Lower leg skin (tissue), 4 donors: ENCODE measurements around the gene ESYT2. TPM values are rescaled to one million over a fixed set of nuclear protein-coding genes. Genes with fewer than 3 reads are reported as not detected.

ENCODE experiments used
- DNase-seq, 2 donors: peaks; one replicate each; pipeline ENCODE4 v3.0.0-alpha.2; 2019; ENCODE audit warnings: low spot score in 2 of 2
- H3K4me3 ChIP-seq: fragments of 200-600 bp; sonication (generic); 2 replicates; pipeline ENCODE4 v1.5.1; 2017; ENCODE audit warnings: mild to moderate bottlenecking, low read depth; ENCODE audit not compliant: poor library complexity, severe bottlenecking
- POLR2A ChIP-seq, 2 donors: fragments of 450-650 bp; IDR thresholded peaks; one replicate each; pipeline ENCODE4 v1.6.1; 2016 to 2017; ENCODE audit warnings: antibody characterized with exemption in 2 of 2, mild to moderate bottlenecking in 1 of 2, moderate library complexity in 1 of 2
- WGBS, 2 donors: methylation state at CpG; one replicate each; pipeline ENCODE4 v1.1.5; 2018; 5-methylcytosine and 5-hydroxymethylcytosine counted together
- intact Hi-C: fragments of 100-400 bp; cut with DNase I; formaldehyde crosslinking; loops from one replicate; pipeline ENCODE4 v1.15.0; 2023; ENCODE audit warnings: low total_unique reads
- total RNA-seq, 4 donors: library from RNA; depleted of rRNA; stranded (reverse); fragments of >200 nt; gene quantifications; one replicate each; pipeline ENCODE4 v1.1.0, GENCODE V29; 2016
- TF ChIP-seq, protein P1 (sequence below), 3 donors: fragments of 450-650 bp; IDR thresholded peaks; one replicate each; pipeline ENCODE4 v1.5.1; 2016; ENCODE audit warnings: antibody characterized with exemption in 3 of 3, mild to moderate bottlenecking in 3 of 3, moderate library complexity in 2 of 3

ESYT2 gene
- total RNA-seq, 4 donors from 2014 or later = 75.5 to 101 (median 78.0) TPM

DNA sequence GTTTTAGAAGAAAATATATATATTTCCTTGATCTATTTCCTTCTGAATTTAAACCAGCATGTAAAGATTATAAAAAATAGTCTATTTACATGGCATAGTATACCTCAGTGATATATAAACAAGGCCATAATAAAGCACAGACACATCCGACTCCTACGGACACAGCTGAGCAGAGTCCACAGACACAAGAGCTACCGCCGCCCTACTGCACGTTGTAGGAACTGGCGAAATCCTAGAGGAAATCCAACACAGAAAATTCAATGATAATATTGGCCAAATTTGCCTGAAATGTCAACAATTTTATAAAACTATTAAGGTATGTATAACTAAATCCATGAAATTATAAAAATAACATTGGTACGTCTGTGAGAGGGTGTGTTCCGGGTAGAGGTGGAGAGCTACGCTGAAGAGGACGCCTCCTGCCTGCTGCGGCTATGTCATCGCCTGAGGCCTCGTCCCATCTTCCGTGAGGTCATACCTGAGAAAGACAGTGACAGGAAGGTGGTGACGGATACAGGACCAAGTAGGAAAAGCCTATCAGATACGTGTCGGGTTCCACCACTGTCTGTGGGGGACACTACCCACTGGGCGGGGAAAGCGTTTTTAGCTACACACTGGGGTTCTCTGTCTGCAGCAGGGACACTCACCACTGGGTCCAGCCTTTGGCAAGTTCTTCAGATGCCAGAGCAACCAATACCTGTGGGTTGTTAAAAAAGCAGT is 95.4 kb downstream of the ESYT2 start:
- 93 to 97% methylated on average over 19 of the region's 19 CpGs for WGBS, 2 donors
- DNase-seq = peak in 1 of 2 donors; percentile 72
- no peak overlapping the region for H3K4me3 ChIP-seq
- intact Hi-C loops = no loop called here
- TF ChIP-seq POLR2A (IDR thresholded peaks at IDR 0.05) = no peak
- TF ChIP-seq, protein P1, sequence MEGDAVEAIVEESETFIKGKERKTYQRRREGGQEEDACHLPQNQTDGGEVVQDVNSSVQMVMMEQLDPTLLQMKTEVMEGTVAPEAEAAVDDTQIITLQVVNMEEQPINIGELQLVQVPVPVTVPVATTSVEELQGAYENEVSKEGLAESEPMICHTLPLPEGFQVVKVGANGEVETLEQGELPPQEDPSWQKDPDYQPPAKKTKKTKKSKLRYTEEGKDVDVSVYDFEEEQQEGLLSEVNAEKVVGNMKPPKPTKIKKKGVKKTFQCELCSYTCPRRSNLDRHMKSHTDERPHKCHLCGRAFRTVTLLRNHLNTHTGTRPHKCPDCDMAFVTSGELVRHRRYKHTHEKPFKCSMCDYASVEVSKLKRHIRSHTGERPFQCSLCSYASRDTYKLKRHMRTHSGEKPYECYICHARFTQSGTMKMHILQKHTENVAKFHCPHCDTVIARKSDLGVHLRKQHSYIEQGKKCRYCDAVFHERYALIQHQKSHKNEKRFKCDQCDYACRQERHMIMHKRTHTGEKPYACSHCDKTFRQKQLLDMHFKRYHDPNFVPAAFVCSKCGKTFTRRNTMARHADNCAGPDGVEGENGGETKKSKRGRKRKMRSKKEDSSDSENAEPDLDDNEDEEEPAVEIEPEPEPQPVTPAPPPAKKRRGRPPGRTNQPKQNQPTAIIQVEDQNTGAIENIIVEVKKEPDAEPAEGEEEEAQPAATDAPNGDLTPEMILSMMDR (IDR thresholded peaks at IDR 0.05) = no peak

DNA sequence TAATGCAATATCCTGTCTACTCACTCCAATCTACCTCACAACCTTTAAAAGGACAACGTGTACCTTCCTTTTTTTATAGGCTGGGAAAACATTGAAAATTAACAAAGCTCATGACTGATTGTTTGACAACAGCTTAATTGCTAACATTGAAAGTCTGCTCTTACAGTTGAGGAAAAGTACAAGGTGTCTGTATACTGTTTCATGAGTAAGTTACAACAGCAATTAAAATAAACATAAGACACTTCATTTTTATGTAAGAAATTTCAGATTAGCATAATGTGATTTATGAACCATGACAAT is 96.1 kb downstream of the ESYT2 start:
- TF ChIP-seq, protein P1 (IDR thresholded peaks at IDR 0.05) = no peak
- no peak for TF ChIP-seq POLR2A (IDR thresholded peaks at IDR 0.05)
- no peak overlapping the region for H3K4me3 ChIP-seq
- intact Hi-C loops = no loop called here
- DNase-seq = no peak
- 91 to 93% methylated on average over 1 of the region's 1 CpG for WGBS, 2 donors

DNA sequence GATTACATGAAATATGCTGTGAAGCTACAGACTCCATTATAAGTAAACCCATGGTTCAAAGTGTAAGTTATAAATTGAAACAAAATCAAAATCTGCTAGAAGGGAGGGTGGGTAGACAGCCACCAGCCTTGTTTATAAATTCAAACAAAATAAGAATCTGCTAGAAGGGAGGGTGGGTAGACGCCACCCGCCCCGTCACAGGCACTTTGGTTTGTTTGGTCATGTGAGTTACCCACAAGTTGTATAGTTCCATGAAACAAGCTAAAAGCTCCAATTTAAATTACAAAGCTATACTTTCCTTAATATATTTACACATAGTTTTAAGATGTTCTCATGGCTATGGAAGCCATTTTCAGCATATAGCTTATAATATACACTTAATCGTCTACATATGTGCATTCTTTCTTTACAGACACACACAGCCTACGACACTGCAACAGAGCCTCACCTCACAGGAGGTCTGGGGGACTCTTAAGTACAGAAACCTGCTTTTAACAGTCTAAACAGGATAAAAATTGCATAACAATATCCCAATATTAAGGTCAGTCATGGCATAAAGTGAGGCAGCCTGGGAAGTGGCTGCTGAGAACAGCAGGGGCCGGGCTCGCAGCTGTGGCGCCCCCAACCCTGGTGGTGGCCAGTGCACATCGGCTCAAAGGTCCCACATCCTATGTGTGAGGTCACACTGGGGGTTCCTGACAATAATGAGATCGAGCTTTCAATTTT is 96.7 kb downstream of the ESYT2 start:
- no peak for TF ChIP-seq POLR2A (IDR thresholded peaks at IDR 0.05)
- TF ChIP-seq, protein P1 (IDR thresholded peaks at IDR 0.05) = no peak
- no peak overlapping the region for H3K4me3 ChIP-seq
- 82 to 86% methylated on average over 10 of the region's 10 CpGs for WGBS, 2 donors
- intact Hi-C loops = no loop called here
- DNase-seq = no peak

DNA sequence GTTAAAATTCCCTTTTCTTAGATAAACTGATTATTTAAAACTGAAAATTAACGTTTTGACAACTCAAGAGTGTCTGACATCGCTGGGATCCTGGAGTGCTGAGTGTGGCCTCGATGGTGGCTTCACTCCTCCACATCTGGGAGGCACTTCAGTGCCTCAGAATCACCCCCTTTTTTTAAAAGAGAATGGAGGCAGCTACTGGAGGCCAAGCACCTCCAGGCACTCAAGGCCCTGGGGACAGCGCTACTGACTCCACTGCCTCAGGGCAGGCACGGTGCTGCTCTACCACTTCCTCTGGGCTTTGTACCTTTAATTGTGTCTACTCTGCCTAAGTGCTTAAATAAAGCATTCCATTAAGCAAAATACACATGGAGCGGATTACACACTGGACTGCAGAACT is 97.5 kb downstream of the ESYT2 start:
- TF ChIP-seq POLR2A (IDR thresholded peaks at IDR 0.05) = no peak
- TF ChIP-seq, protein P1 (IDR thresholded peaks at IDR 0.05) = no peak
- peak in 1 of 2 donors; percentile 56 for DNase-seq
- no peak overlapping the region for H3K4me3 ChIP-seq
- intact Hi-C loops = no loop called here
- 86 to 90% methylated on average over 6 of the region's 6 CpGs for WGBS, 2 donors

DNA sequence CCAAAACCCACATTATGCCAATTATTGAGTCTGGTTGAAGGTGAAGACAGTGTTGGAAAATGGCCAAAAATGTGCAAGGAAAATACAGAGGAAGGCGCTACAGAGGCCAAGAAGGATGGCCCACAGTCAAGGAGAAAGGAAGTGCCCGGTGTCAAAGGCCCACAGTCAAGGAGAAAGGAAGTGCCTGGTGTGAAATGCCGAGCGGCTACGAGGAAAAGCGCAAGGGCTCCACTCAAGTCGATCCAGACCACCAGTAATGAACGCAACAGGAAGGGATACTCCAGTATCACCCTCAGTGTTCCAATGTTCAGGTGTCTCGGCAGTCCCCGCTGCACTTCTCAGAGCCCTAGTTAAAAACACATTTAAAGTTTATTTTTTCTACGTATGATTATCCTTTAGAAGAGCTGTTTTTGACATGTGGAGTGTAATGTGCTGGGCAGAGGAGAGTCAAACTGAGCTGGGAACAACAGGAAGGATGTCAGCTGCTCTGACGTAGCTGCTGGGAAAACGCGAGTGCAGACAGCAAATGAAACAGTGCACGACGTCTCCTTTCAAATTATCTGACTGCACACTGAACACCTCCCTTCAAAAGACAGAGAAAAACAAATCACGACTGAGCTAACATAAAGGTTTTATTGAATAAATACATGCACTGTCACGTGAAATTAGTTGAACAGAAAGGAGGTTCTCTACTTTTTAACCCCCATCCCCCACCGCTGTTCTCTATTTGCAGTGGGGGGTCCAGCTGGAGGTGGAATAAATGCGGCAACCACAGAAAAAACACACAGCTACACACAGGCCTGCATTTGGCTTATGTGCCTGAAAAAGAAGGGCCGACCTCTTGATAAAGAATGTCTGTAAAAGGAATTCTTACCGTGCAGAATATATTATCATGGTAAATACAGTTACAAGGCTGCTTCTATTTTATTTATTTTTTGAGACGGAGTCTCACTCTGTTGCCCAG is 98.6 kb downstream of the ESYT2 start:
- DNase-seq = no peak
- no peak overlapping the region for H3K4me3 ChIP-seq
- intact Hi-C loops = no loop called here
- WGBS, 2 donors = 73 to 76% methylated on average over 23 of the region's 23 CpGs
- TF ChIP-seq, protein P1 (IDR thresholded peaks at IDR 0.05) = no peak
- no peak for TF ChIP-seq POLR2A (IDR thresholded peaks at IDR 0.05)
